COLO668 (cell line): Measurements from ENCODE around the gene GAB1.

ENCODE experiments used
- DNase-seq: peaks from one replicate; lab custom pipeline; 2025; ENCODE audit not compliant: unreplicated experiment; lab: John Stamatoyannopoulos, UW

The GAB1 gene

GRCh38 chr4:143357161-143357845 lies 20.6 kb downstream of the GAB1 start:
- DNase-seq: no peak

GRCh38 chr4:143358419-143358818 lies 21.7 kb downstream of the GAB1 start:
- no peak for DNase-seq

GRCh38 chr4:143358923-143359643 lies 22.4 kb downstream of the GAB1 start:
- no peak for DNase-seq

DNA sequence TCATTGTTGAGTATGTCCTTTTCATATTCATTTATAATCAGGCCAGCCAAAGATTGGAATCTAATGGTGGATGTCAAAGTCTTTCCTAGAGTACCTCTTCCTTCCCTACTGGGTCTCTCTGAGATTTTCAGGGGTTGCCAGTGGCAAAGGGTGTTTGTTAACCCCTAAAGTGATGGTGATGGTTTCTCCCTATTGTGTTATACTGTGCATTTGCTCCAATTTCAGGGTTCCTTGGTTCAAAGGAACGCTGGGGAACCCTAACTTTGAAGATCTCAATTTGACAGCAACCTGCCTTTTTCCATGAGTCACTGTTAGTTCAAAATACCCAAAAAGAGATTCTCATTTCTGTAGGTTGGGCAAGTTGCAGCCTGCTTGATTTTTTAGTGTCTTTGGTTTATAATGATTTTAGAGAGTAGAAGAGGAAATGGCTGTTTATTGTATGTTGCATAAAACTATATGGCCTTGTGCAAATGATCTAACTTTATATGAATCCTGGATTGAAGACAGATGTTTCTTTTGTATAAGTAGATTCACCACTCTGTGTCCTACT lies 23.0 kb downstream of the GAB1 start:
- DNase-seq: no peak

GRCh38 chr4:143360838-143361625 lies 24.4 kb downstream of the GAB1 start:
- no peak for DNase-seq

DNA sequence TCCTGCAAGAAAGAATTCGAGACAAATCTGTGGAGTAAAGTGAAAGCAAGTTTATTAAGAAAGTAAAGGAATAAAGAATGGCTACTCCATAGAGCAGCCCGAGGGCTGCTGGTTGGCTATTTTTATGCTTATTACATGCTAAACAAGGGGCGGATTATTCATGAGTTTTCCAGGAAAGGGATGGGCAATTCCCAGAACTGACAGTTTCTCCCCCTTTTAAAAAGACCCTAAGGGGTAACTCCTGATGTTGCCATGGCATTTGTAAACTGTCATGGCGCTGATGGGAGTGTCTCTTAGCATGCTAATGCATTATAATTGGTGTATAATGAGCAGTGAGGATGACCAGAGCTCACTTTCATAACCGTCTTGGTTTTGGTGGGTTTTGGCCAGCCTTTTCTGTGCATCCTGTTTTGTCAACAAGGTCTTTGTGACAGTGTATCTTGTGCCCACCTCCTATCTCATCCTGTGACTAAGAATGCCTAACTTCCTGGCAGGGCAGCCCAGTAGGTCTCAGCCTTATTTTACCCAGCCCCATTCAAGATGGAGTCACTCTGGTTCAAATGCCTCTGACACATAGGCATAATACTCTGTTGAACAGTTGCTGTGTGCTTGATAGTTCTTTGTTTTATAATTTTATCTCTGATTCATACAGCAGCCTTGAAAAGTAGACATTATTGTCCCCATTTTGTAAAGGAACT lies 25.8 kb downstream of the GAB1 start:
- no peak for DNase-seq

DNA sequence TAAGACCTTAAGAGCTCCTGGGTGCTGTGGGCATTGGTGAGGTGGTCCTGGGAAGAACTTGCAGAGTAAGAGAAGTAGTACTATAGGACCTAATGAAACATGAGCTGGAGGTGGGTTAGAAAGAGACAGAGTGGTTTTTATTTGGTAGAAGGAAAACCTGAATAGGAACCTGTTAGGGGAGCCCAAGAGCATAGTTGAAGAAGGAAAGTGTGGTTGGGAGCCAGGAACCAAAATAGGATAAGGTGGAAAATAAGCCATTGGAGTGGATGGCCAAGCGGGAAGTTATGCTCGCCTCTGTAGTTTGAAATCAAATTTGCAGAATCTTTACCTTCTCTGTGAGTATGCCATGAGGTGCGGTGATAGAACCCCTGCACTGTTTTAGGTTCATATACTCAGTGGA lies 26.7 kb downstream of the GAB1 start:
- no peak for DNase-seq

DNA sequence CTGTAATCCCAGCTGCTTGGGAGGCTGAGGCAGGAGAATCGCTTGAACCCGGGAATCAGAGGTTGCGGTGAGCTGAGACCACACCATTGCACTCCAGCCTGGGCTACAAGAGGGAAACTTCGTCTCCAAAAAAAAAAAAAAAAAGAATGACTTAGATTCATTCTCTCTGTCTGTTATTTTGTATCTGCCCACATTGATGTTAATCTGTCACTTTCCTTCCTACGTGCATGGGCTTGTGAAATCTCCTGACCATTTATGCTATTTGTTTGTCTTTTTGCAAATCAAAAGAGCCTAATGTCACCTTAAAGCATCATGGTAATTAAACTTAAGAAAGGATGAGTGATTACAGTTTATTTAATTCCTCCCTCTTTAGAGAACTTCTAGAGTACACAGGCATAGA lies 27.4 kb downstream of the GAB1 start:
- no peak for DNase-seq

DNA sequence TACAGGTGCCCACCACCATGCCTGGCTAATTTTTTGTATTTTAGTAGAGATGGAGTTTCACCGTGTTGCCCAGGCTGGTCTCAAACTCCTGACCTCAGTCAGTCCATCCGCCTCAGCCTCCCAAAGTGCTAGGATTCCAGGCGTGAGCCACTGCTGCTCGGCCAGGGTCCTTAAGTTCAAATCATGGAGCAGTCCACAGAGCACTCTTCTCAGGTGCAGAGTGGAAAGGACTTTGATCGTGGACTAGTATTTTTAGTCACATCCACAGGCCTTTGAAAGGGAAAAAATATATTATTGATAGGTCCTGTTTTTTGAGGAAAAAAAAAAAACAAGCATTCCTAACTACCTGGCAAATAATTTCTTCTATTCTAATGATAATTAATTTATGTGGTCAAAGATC lies 31.2 kb downstream of the GAB1 start:
- DNase-seq: no peak

GRCh38 chr4:143369552-143369951 lies 32.9 kb downstream of the GAB1 start:
- DNase-seq: no peak

- no peak for DNase-seq
Measured at GRCh38 chr4:143372093-143372915, 35.6 kb downstream of the GAB1 start.

GRCh38 chr4:143374255-143374654 lies 37.6 kb downstream of the GAB1 start:
- no peak for DNase-seq

GRCh38 chr4:143374771-143375170 lies 38.1 kb downstream of the GAB1 start:
- DNase-seq: no peak

DNA sequence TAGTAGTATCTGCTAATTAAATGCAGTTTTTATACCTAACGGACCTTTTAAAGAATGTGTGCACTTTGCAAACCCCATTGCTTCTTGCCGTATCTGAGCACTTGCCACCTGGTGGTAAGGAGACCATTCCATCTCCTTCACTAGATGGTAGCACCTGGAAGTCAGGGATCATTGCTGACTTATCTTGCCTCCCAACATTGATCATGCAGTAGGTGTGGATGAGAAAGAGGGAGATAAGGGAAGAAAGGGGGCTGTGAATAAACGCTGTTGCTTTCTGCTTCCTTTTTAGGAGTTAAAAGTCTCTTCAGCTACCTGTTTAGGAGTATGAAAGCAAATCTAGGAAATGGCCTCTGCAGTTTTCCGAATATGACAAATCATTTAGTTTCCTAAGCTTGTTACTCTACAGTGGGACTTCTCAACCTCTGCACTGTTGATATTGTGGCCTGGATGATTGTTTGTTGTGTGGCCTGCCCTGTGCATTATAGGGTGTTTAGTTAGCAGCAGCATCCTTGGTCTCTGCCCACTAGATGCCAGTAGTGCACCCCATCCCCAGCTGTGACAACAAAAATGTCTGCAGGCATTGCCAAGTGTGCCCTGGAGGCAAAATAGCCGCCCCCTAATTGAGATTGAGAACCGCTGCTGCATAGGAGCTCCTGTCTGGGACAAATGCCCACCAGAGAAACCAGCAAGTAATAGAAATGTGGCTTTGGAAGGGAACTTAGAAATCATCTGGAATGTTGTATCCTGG lies 38.8 kb downstream of the GAB1 start:
- peak; percentile 31 for DNase-seq

- no peak for DNase-seq
Measured at GRCh38 chr4:143377611-143378099, 41.0 kb downstream of the GAB1 start.

- DNase-seq: no peak
Measured at GRCh38 chr4:143380629-143381028, 44.0 kb downstream of the GAB1 start.

GRCh38 chr4:143381189-143382118 lies 44.8 kb downstream of the GAB1 start:
- peak; percentile 32 for DNase-seq

DNA sequence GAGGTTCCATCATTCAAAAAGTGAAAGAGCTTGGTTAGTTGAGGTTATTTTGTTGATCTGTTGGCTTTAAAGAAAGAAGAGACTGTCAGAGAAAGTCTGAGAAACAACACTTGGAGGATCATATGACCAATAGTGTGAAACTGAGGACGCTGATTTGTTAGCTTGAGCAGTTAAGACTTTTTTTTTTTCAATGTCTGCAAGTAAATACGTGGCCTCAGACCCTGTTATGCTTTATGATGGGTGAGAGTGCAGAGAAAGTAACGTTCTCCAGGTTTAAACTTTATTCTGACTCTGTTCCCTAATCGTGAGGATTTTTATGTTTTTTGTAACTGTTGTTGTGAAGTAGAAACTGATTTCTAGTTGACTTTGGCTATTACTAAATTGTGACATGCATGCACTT lies 45.9 kb downstream of the GAB1 start:
- DNase-seq: no peak
